HG02642 (cell line): ENCODE data around the gene TRRAP.
"Not testable (repeated sequence)": the region's sequence is repeated elsewhere in the genome, so short reads cannot be mapped to it uniquely, and the experiment has no call there.

Experiments
- ATAC-seq: cut with Tn5 transposase; IDR thresholded peaks from one replicate; pipeline ENCODE4 v1.9.1; 2021; ENCODE audit warnings: mild to moderate bottlenecking; ENCODE audit not compliant: unreplicated experiment, poor library complexity

Gene TRRAP

GRCh38 chr7:99038086-99038855, 159.9 kb downstream of the TRRAP start:
- ATAC-seq, result no peak

GRCh38 chr7:99039384-99039891, 161.1 kb downstream of the TRRAP start:
- no peak for ATAC-seq

- no peak for ATAC-seq
Observed at GRCh38 chr7:99040104-99040958, 162.0 kb downstream of the TRRAP start.

- ATAC-seq, result no peak
Observed at GRCh38 chr7:99041526-99041925, 163.2 kb downstream of the TRRAP start.

GRCh38 chr7:99042957-99043356, 164.6 kb downstream of the TRRAP start:
- ATAC-seq, result no peak

- ATAC-seq, result not testable (repeated sequence)
Observed at GRCh38 chr7:99044858-99045257, 166.5 kb downstream of the TRRAP start.

- not testable (repeated sequence) for ATAC-seq
Observed at GRCh38 chr7:99046262-99046661, 167.9 kb downstream of the TRRAP start.

GRCh38 chr7:99046722-99047121, 168.4 kb downstream of the TRRAP start:
- ATAC-seq, result no peak

- no peak for ATAC-seq
Observed at GRCh38 chr7:99047526-99048077, 169.3 kb downstream of the TRRAP start.

GRCh38 chr7:99050971-99051370, 172.6 kb downstream of the TRRAP start:
- no peak for ATAC-seq

GRCh38 chr7:99054781-99055180, 176.4 kb downstream of the TRRAP start:
- no peak for ATAC-seq

- ATAC-seq, result no peak
Observed at GRCh38 chr7:99061001-99061776, 182.9 kb downstream of the TRRAP start.
